ENCODE data around the gene LRRFIP1. TPM values are rescaled to one million over a fixed set of nuclear protein-coding genes. Genes with fewer than 3 reads are reported as not detected.

The LRRFIP1 gene
- total and polyA plus RNA-seq, 4 donors, result 79.7 to 194 (median 94.1) TPM

GRCh38 chr2:237772513-237772912 is 145.1 kb downstream of the LRRFIP1 start:
- ATAC-seq (ENCODE audit: insufficient read depth, low FRiP score) (no peak), DNase-seq (no peak)
- no peaks in the 10 kb centered on the region for H3K9me3 ChIP-seq (ENCODE audit: control insufficient read depth in 4 of 4, insufficient read depth in 3 of 4, low read length in 3 of 4)
- no peak overlapping the region for H3K4me3 ChIP-seq
- no peak for TF ChIP-seq CTCF (IDR thresholded peaks at IDR 0.05; ENCODE audit: control extremely low read depth, extremely low read depth)
- H3K27ac ChIP-seq (ENCODE audit: low read depth in 1 of 2, low read length in 1 of 2), result no peak overlapping the region
- WGBS, 2 donors, result 90 to 93% methylated on average over 3 of the region's 3 CpGs
- H3K27me3 ChIP-seq (ENCODE audit: control insufficient read depth in 3 of 3, insufficient read depth in 3 of 3, low read length in 2 of 3), result no peaks in the 10 kb centered on the region
- no peak overlapping the region for H3K9ac ChIP-seq (ENCODE audit: insufficient read depth in 1 of 2, low read length in 2 of 2)
- H3K36me3 ChIP-seq (ENCODE audit: control insufficient read depth in 4 of 4, insufficient read depth in 4 of 4, low read length in 4 of 4), result peaks cover 12 to 28% (median 14%) of the 10 kb centered on the region in 4 donors
- H3K4me1 ChIP-seq (ENCODE audit: control insufficient read depth in 5 of 5, insufficient read depth in 5 of 5, low read length in 5 of 5), result no peaks in the 10 kb centered on the region

- Histone ChIP-seq H3K9ac (ENCODE audit: insufficient read depth in 1 of 2, low read length in 2 of 2) (no peak overlapping the region), H3K4me3 (no peak overlapping the region), H3K36me3 (ENCODE audit: control insufficient read depth in 4 of 4, insufficient read depth in 4 of 4, low read length in 4 of 4) (peaks cover 12 to 33% (median 19%) of the 10 kb centered on the region in 4 donors), H3K4me1 (ENCODE audit: control insufficient read depth in 5 of 5, insufficient read depth in 5 of 5, low read length in 5 of 5) (no peaks in the 10 kb centered on the region), H3K9me3 (ENCODE audit: control insufficient read depth in 4 of 4, insufficient read depth in 3 of 4, low read length in 3 of 4) (no peaks in the 10 kb centered on the region), H3K27me3 (ENCODE audit: control insufficient read depth in 3 of 3, insufficient read depth in 3 of 3, low read length in 2 of 3) (no peaks in the 10 kb centered on the region), H3K27ac (ENCODE audit: low read depth in 1 of 2, low read length in 1 of 2) (no peak overlapping the region)
- TF ChIP-seq CTCF (IDR thresholded peaks at IDR 0.05; ENCODE audit: control extremely low read depth, extremely low read depth), result no peak
- 93 to 96% methylated on average over 15 of the region's 15 CpGs for WGBS, 2 donors
- ATAC-seq (ENCODE audit: insufficient read depth, low FRiP score) (no peak), DNase-seq (no peak)
Observed at GRCh38 chr2:237773826-237774225, 146.4 kb downstream of the LRRFIP1 start.

GRCh38 chr2:237774811-237775553 is 147.6 kb downstream of the LRRFIP1 start:
- Histone ChIP-seq H3K27me3 (ENCODE audit: control insufficient read depth in 3 of 3, insufficient read depth in 3 of 3, low read length in 2 of 3) (no peaks in the 10 kb centered on the region), H3K9me3 (ENCODE audit: control insufficient read depth in 4 of 4, insufficient read depth in 3 of 4, low read length in 3 of 4) (no peaks in the 10 kb centered on the region), H3K4me3 (no peak overlapping the region), H3K27ac (ENCODE audit: low read depth in 1 of 2, low read length in 1 of 2) (no peak overlapping the region), H3K9ac (ENCODE audit: insufficient read depth in 1 of 2, low read length in 2 of 2) (no peak overlapping the region), H3K4me1 (ENCODE audit: control insufficient read depth in 5 of 5, insufficient read depth in 5 of 5, low read length in 5 of 5) (no peaks in the 10 kb centered on the region), H3K36me3 (ENCODE audit: control insufficient read depth in 4 of 4, insufficient read depth in 4 of 4, low read length in 4 of 4) (peaks cover 10 to 32% (median 20%) of the 10 kb centered on the region in 4 donors)
- 82 to 89% methylated on average over 13 of the region's 13 CpGs for WGBS, 2 donors
- ATAC-seq (ENCODE audit: insufficient read depth, low FRiP score), result peak; percentile 53
- peak; percentile 44 to 55 (median 54) for DNase-seq
- peak; percentile 4 for TF ChIP-seq CTCF (IDR thresholded peaks at IDR 0.05; ENCODE audit: control extremely low read depth, extremely low read depth)
